ENCODE results near the gene LYRM4.
"Not testable (repeated sequence)": the region's sequence is repeated elsewhere in the genome, so short reads cannot be mapped to it uniquely, and the experiment has no call there.

The LYRM4 gene

GRCh38 chr6:5121956-5122355 lies 138.8 kb downstream of the LYRM4 start:
- no peak for DNase-seq (ENCODE audit: low read depth)

DNA sequence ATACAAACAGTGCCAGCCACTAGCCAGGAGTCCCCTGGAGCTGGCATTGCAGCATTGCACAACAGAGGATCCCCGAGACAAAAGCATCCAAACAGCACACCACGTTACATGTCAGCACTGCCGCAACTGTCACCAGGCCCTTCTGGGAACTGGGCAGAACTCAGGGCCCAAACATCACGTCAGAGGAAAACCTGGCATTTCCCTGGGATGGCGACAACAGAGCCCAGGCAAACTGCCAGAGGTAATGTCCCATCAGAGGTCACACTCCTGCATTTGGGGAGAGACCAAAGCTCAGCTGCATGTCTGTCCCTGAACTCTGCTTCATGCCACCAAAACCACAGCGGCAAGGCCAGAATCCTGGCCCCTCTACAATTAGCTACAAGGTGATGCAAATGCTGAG lies 139.3 kb downstream of the LYRM4 start:
- DNase-seq (ENCODE audit: low read depth) = no peak

GRCh38 chr6:5120543-5120942 lies 140.2 kb downstream of the LYRM4 start:
- not testable (repeated sequence) for DNase-seq (ENCODE audit: low read depth)

- no peak for DNase-seq (ENCODE audit: low read depth)
These were observed 140.7 kb downstream of the LYRM4 start for GRCh38 chr6:5120011-5120410.

DNA sequence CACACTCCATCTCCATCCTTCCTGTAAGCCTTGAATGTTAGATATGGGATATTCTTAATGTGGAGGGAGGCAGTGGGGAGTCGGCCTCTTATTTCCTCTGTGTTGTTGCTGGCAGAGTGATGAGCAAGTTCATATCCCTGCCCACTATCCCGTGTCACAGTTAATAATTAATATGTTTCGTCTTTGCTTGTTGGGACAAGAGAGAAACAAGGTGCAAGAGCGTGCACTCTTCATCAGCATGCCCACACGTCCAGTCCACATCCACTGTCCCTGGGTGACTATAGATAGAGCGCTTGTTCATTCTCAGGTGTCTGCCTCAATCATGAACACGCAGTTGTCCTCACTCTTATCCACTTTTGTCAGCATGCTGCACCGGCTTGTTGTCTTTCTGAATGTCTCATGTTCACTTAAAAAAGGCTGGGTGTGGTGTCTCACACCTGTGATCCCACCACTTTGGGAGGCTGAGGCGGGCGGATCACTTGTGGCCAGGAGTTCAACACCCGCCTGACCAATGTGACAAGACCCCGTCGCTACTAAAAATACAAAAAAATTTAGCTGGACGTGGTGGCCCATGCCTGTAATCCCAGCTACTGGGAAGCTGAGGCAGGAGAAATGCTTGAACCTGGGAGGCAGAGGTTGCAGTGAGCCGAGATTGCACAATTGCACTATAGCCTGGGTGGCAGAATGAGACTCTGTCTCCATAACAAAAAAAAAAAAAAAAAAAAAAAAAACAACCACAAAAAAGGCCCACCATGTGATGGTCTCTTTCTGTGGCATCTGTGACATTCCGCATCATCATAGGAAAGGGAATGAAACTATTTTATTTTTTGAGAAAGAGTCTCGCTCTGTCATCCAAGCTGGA lies 141.4 kb downstream of the LYRM4 start:
- DNase-seq (ENCODE audit: low read depth) = no peak

- DNase-seq (ENCODE audit: low read depth) = no peak
These were observed 144.3 kb downstream of the LYRM4 start for GRCh38 chr6:5116243-5116991.

DNA sequence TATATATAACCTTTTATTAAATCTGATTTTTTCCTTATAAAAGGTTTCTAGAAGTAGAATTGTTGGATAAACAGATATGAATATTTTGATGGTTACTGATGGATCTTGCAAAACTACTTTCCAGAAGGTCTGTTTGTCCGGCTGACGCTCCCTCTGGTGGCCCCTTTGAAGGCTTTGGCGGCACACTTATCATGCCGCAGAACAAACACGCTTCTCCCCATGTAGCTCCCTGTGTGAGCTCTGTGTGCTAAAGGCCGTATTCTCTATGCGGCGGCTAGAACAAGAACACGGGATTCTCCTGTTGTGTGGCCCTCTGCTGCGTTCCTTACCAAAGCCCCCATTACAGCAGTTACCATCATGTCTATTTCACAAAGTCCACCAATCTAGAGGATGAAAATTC lies 145.6 kb downstream of the LYRM4 start:
- DNase-seq (ENCODE audit: low read depth) = no peak

GRCh38 chr6:5113096-5113495 lies 147.7 kb downstream of the LYRM4 start:
- DNase-seq (ENCODE audit: low read depth) = no peak

GRCh38 chr6:5112066-5112799 lies 148.5 kb downstream of the LYRM4 start:
- DNase-seq (ENCODE audit: low read depth) = no peak

DNA sequence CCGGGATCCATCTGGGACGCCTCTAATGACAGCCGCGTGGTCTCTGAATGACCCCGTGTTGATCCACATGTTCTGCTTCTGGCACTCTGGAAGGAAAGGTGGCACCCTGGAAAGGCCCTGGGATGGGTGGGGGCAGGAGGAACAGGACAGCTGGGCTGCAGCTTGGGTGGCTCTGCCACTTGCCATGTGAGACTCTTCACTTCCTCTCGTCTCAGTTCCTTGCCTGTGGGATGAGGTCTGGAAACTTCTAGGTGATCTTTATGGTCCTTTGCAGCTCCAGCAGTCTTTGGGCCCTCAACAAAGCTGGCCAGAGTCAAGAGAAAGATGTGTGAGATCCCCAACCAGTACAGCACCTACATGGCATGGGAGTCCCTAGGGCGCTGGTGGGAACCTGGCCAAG lies 149.1 kb downstream of the LYRM4 start:
- no peak for DNase-seq (ENCODE audit: low read depth)

- no peak for DNase-seq (ENCODE audit: low read depth)
These were observed 150.5 kb downstream of the LYRM4 start for GRCh38 chr6:5110246-5110645.

DNA sequence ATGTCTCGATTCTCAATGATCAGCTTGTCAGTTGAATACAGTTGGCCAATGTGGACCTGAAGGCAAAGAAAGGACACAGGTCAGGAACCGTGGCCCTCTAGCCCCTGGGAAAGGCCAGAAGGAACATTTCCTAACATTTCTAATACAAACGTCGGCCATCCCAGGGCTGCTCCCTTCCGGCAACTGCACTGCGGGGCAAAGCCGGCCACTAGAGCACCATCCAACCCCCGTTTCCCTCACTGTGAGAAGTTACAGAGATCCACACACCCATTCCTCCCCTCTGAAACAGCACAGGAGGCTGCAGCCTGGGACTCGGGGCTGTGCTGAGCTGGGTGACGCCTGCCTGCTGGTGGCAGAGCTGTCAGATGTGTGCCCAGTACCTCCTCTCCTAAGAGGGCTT lies 151.3 kb downstream of the LYRM4 start:
- DNase-seq (ENCODE audit: low read depth) = no peak

- DNase-seq (ENCODE audit: low read depth) = no peak
These were observed 152.1 kb downstream of the LYRM4 start for GRCh38 chr6:5108536-5109150.

GRCh38 chr6:5108068-5108467 lies 152.7 kb downstream of the LYRM4 start:
- no peak for DNase-seq (ENCODE audit: low read depth)

DNA sequence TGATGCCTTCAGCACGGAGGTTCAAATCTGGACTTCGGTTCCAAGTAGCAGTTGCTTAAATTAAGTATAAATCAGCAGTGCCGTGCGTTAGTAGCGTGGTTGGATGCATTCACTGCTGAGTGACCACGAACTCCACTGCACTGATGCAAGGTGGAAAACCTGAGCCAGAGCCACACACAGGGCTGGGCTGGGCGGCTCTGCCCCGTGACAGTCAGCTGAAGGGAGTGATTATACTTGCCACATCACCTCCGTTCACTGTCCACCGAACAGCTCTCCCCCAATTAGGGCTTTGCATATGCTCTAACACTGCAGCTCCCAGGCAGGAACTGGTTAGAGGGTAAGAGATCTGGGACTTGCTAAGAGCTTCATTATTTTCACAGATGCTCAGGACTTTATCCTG lies 153.4 kb downstream of the LYRM4 start:
- no peak for DNase-seq (ENCODE audit: low read depth)

- no peak for DNase-seq (ENCODE audit: low read depth)
These were observed 155.6 kb downstream of the LYRM4 start for GRCh38 chr6:5105146-5105545.

DNA sequence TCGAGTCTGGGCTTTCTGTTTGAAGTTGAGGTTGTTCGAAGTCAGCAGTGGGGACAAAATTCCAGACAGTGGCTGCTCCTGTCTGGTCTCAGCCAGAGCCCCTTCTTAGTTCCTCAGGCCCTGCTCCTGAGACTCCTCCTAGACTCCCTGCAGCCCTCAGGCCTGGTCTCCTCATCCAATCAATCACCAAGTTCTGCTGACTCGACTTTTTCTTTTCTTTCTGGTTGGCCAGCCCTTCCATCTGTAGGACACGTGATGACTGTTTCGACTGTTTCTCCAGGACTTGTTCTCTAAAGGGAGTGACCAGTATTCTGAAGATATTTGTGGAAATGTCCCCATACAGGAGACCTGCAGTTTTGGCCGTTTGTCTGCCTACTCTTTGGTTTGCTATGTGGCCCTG lies 156.1 kb downstream of the LYRM4 start:
- DNase-seq (ENCODE audit: low read depth) = no peak

DNA sequence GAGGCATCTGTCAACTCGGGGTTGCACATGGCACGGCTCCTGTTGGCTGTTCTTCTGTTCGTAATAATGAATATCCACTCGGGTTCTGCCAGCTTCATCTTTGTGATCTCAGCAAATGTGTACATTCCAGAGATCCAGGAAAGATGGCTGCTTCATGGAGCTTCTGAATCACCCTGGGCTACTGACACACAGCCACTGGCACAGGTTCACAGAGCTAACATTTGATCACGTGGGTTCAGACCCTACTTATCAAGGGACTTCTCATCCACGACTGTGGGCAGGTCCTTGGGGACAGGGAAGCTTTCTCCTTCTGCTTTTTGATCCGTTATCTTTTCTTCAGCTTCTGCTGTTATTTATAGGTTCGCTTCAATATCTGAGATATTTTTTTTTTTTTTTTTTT lies 157.5 kb downstream of the LYRM4 start:
- no peak for DNase-seq (ENCODE audit: low read depth)

- DNase-seq (ENCODE audit: low read depth) = no peak
These were observed 158.3 kb downstream of the LYRM4 start for GRCh38 chr6:5102267-5102970.

DNA sequence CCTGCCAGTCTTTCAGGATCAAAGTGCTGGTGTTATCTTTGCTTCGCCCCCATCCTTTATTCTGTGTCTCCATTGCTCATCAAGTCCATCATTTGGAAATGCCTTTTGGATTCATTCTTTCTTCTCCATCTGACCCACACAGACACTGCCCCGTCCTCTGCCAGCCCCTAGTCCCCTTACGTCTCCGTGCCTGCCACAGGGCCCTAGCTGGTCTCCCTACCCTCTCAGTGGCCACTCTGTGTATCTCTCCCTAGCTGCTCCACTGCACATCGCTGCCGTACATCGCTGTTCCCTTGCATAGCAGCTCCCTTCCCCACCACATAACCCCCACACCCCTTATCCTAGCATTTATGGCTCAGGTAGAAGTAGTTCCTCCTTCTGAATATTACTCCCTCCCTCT lies 159.9 kb downstream of the LYRM4 start:
- DNase-seq (ENCODE audit: low read depth) = no peak

DNA sequence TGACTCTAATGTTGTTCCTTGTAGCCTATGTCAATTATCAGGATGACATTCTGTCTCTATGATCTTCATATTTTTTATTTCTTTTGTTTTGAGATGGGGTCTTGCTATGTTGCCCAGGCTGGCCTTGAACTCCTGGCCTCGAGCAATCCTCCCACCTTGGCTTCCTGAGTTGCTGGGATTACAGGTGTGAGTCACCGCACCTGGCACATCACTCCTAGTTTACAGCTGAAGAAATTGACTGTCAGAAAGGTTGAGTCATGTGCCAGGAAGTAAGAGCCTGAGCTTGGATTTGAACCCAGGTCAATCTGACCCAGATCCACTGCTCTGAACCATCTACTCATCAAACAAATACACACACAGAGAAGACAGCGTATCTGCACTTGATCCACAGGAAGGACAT lies 161.2 kb downstream of the LYRM4 start:
- no peak for DNase-seq (ENCODE audit: low read depth)

Data from activated T-cell treated with anti-CD3 and anti-CD28 coated beads for 1 hour (primary cell).